ENCODE measurements around the gene EYA2. TPM values are rescaled to one million over a fixed set of nuclear protein-coding genes. Genes with fewer than 3 reads are reported as not detected.

The EYA2 gene
- total RNA-seq, 1 experiment from 2014 or later, result 0.25 TPM

GRCh38 chr20:46901638-46902037, 7.0 kb downstream of the EYA2 start:
- no peak for TF ChIP-seq CTCF (IDR thresholded peaks at IDR 0.05; ENCODE audit: insufficient read depth in 1 of 2, low read depth in 1 of 2, low read length in 1 of 2, severe bottlenecking in 1 of 2, unreplicated experiment in 1 of 2)
- H3K4me3 Mint-ChIP-seq (ENCODE audit: unreplicated experiment), result no peak overlapping the region
- DNase-seq, result peak in 1 of 2 experiments; percentile 51

GRCh38 chr20:46903256-46903655, 8.6 kb downstream of the EYA2 start:
- H3K4me1 ChIP-seq, result no peaks in the 10 kb centered on the region
- no peak for TF ChIP-seq CTCF (IDR thresholded peaks at IDR 0.05; ENCODE audit: insufficient read depth in 1 of 2, low read depth in 1 of 2, low read length in 1 of 2, severe bottlenecking in 1 of 2, unreplicated experiment in 1 of 2)
- POLR2A ChIA-PET, result no interaction called here
- BruUV-seq (replicated peaks), result no TSS peak
- peaks cover 4% of the 10 kb centered on the region for H3K27me3 ChIP-seq (replicated peaks; ENCODE audit: control insufficient read depth, insufficient read depth, low read length)
- intact Hi-C loops (cut with micrococcal nuclease; ENCODE audit: unreplicated experiment), result no loop called here
- no peak for DNase-seq
- Mint-ChIP-seq H3K27ac (ENCODE audit: unreplicated experiment) (no peak overlapping the region), H3K9me3 (ENCODE audit: unreplicated experiment) (no peaks in the 10 kb centered on the region), H3K4me3 (ENCODE audit: unreplicated experiment) (no peak overlapping the region), H3K27me3 (ENCODE audit: insufficient read depth, unreplicated experiment) (peaks cover 41% of the 10 kb centered on the region), H3K4me1 (ENCODE audit: low read depth, unreplicated experiment) (no peaks in the 10 kb centered on the region), H3K36me3 (ENCODE audit: insufficient read depth, unreplicated experiment) (no peaks in the 10 kb centered on the region)
- CTCF ChIA-PET, result no interaction called here
- no peak overlapping the region for H3K4me3 ChIP-seq (ENCODE audit: low read depth, low read length)
- no peaks in the 10 kb centered on the region for H3K9me3 ChIP-seq
- H3K36me3 ChIP-seq (ENCODE audit: control insufficient read depth, insufficient read depth, low read length), result no peaks in the 10 kb centered on the region

More at GRCh38 chr20:46901638-46902037, 7.0 kb downstream of the EYA2 start:
- intact Hi-C loops (cut with micrococcal nuclease; ENCODE audit: unreplicated experiment), result no loop called here
- Mint-ChIP-seq H3K27me3 (ENCODE audit: insufficient read depth, unreplicated experiment) (peaks cover 48% of the 10 kb centered on the region), H3K27ac (ENCODE audit: unreplicated experiment) (no peak overlapping the region), H3K4me1 (ENCODE audit: low read depth, unreplicated experiment) (no peaks in the 10 kb centered on the region), H3K9me3 (ENCODE audit: unreplicated experiment) (no peaks in the 10 kb centered on the region), H3K36me3 (ENCODE audit: insufficient read depth, unreplicated experiment) (no peaks in the 10 kb centered on the region)
- Histone ChIP-seq H3K9me3 (no peaks in the 10 kb centered on the region), H3K4me1 (no peaks in the 10 kb centered on the region), H3K27me3 (replicated peaks; ENCODE audit: control insufficient read depth, insufficient read depth, low read length) (peaks cover 9% of the 10 kb centered on the region), H3K4me3 (ENCODE audit: low read depth, low read length) (no peak overlapping the region), H3K36me3 (ENCODE audit: control insufficient read depth, insufficient read depth, low read length) (no peaks in the 10 kb centered on the region)
- ChIA-PET POLR2A (no interaction called here), CTCF (no interaction called here)
- BruUV-seq (replicated peaks), result no TSS peak

GRCh38 chr20:46903937-46904336, 9.3 kb downstream of the EYA2 start:
- DNase-seq, result no peak
- no peaks in the 10 kb centered on the region for H3K9me3 Mint-ChIP-seq (ENCODE audit: unreplicated experiment)
- H3K27me3 ChIP-seq (replicated peaks; ENCODE audit: control insufficient read depth, insufficient read depth, low read length), result peaks cover 4% of the 10 kb centered on the region
- BruUV-seq (replicated peaks), result no TSS peak
- no peak overlapping the region for H3K27ac Mint-ChIP-seq (ENCODE audit: unreplicated experiment)
- no peak overlapping the region for H3K4me3 Mint-ChIP-seq (ENCODE audit: unreplicated experiment)
- H3K9me3 ChIP-seq, result no peaks in the 10 kb centered on the region
- H3K4me1 ChIP-seq, result no peaks in the 10 kb centered on the region
- no peaks in the 10 kb centered on the region for H3K36me3 ChIP-seq (ENCODE audit: control insufficient read depth, insufficient read depth, low read length)
- TF ChIP-seq CTCF (IDR thresholded peaks at IDR 0.05; ENCODE audit: insufficient read depth in 1 of 2, low read depth in 1 of 2, low read length in 1 of 2, severe bottlenecking in 1 of 2, unreplicated experiment in 1 of 2), result no peak
- no peaks in the 10 kb centered on the region for H3K36me3 Mint-ChIP-seq (ENCODE audit: insufficient read depth, unreplicated experiment)
- peaks cover 36% of the 10 kb centered on the region for H3K27me3 Mint-ChIP-seq (ENCODE audit: insufficient read depth, unreplicated experiment)
- H3K4me1 Mint-ChIP-seq (ENCODE audit: low read depth, unreplicated experiment), result no peaks in the 10 kb centered on the region
- ChIA-PET POLR2A (no interaction called here), CTCF (no interaction called here)
- H3K4me3 ChIP-seq (ENCODE audit: low read depth, low read length), result no peak overlapping the region
- intact Hi-C loops (cut with micrococcal nuclease; ENCODE audit: unreplicated experiment), result no loop called here

Data from Caco-2 (cell line).